CD14-positive monocyte (primary cell): Measurements from ENCODE around the gene SLC4A5. TPM values are rescaled to one million over a fixed set of nuclear protein-coding genes. Genes with fewer than 3 reads are reported as not detected.

ENCODE experiments used
- DNase-seq, 3 donors: peaks; one replicate each; pipeline ENCODE4 v3.0.0-alpha.2; 2011 to 2022
- H2AFZ ChIP-seq: 2 replicates; pipeline ENCODE4 v1.6.0; 2012; ENCODE audit warnings: mild to moderate bottlenecking, low read depth, low read length, inconsistent platforms; ENCODE audit not compliant: insufficient read depth, poor library complexity, severe bottlenecking
- H3K27ac ChIP-seq, 2 donors: 1 replicate in 1 of 2; 2 replicates in 1 of 2; pipeline ENCODE4 v1.5.1; 2012 to 2013; ENCODE audit warnings: low read length in 2 of 2, control low read depth in 1 of 2, inconsistent platforms in 1 of 2, low read depth in 1 of 2, mild to moderate bottlenecking in 1 of 2
- H3K27me3 ChIP-seq, 2 donors: one replicate each; pipeline versions ENCODE4 v1.6.0 to v1.6.1; 2011 to 2013; ENCODE audit warnings: low read length in 2 of 2; ENCODE audit not compliant: control insufficient read depth in 2 of 2, insufficient read depth in 2 of 2
- H3K36me3 ChIP-seq, 2 donors: replicated peaks in 1 of 2; 1 replicate in 1 of 2; 2 replicates in 1 of 2; pipeline versions ENCODE4 v1.5.1 to v1.6.1; 2012 to 2013; ENCODE audit warnings: low read length in 2 of 2, control low read depth in 1 of 2, inconsistent platforms in 1 of 2, mild to moderate bottlenecking in 1 of 2; ENCODE audit not compliant: insufficient read depth in 2 of 2, control insufficient read depth in 1 of 2
- H3K4me1 ChIP-seq, 2 donors: 1 replicate in 1 of 2; 2 replicates in 1 of 2; pipeline versions ENCODE4 v1.5.1 to v1.6.1; 2012 to 2013; ENCODE audit warnings: low read length in 2 of 2, control low read depth in 1 of 2, inconsistent platforms in 1 of 2, mild to moderate bottlenecking in 1 of 2, moderate library complexity in 1 of 2; ENCODE audit not compliant: insufficient read depth in 2 of 2, control insufficient read depth in 1 of 2
- H3K4me2 ChIP-seq: replicated peaks from 2 replicates; pipeline ENCODE3; 2012; ENCODE audit warnings: low read length, moderate library complexity, mild to moderate bottlenecking; ENCODE audit not compliant: poor library complexity, severe bottlenecking; ENCODE audit errors: extremely low read depth
- H3K4me3 ChIP-seq, 3 experiments: fragments of 200-600 bp in 1 of 3; sonication (generic) in 1 of 3; replicated peaks in 1 of 3; 1 replicate in 2 of 3; 2 replicates in 1 of 3; pipeline ENCODE4 v1.5.1; 2011 to 2013; ENCODE audit warnings: low read length in 3 of 3, mild to moderate bottlenecking in 3 of 3, control low read depth in 2 of 3, low read depth in 2 of 3, inconsistent platforms in 1 of 3, moderate library complexity in 1 of 3
- H3K79me2 ChIP-seq: 2 replicates; pipeline ENCODE4 v1.6.0; 2012; ENCODE audit warnings: mild to moderate bottlenecking, control low read depth, inconsistent platforms, low read length, moderate library complexity; ENCODE audit not compliant: insufficient read depth
- H3K9ac ChIP-seq: 2 replicates; pipeline ENCODE4 v1.6.0; 2017; ENCODE audit warnings: low read length, mild to moderate bottlenecking; ENCODE audit not compliant: insufficient read depth, poor library complexity, severe bottlenecking
- H3K9me3 ChIP-seq, 2 donors: replicated peaks in 1 of 2; 1 replicate in 1 of 2; 2 replicates in 1 of 2; pipeline versions ENCODE4 v1.5.1 to v1.6.1; 2012 to 2013; ENCODE audit warnings: low read length in 2 of 2, control low read depth in 1 of 2; ENCODE audit not compliant: control insufficient read depth in 1 of 2, insufficient read depth in 1 of 2
- H4K20me1 ChIP-seq: 2 replicates; pipeline ENCODE4 v1.6.0; 2012; ENCODE audit warnings: mild to moderate bottlenecking, low read length, control low read depth, moderate library complexity; ENCODE audit not compliant: insufficient read depth
- H3K27ac Mint-ChIP-seq, 7 donors: one replicate each; pipeline ENCODE4 v1.8.0; 2020; ENCODE audit warnings: mild to moderate bottlenecking in 7 of 7, mixed read lengths in 7 of 7, moderate library complexity in 6 of 7, inconsistent platforms in 2 of 7
- H3K27me3 Mint-ChIP-seq, 3 donors: one replicate each; pipeline ENCODE4 v1.8.0; 2021 to 2022; ENCODE audit warnings: low read depth in 3 of 3, mild to moderate bottlenecking in 3 of 3, mixed read lengths in 3 of 3, moderate library complexity in 3 of 3, inconsistent platforms in 1 of 3
- H3K36me3 Mint-ChIP-seq, 2 donors: one replicate each; pipeline ENCODE4 v1.8.0; 2020; ENCODE audit warnings: mixed read lengths in 2 of 2, inconsistent platforms in 1 of 2, mild to moderate bottlenecking in 1 of 2
- H3K4me1 Mint-ChIP-seq: one replicate; pipeline ENCODE4 v1.8.0; 2020; ENCODE audit warnings: mild to moderate bottlenecking, mixed read lengths
- H3K4me3 Mint-ChIP-seq, 2 donors: one replicate each; pipeline ENCODE4 v1.8.0; 2020; ENCODE audit warnings: mild to moderate bottlenecking in 2 of 2, mixed read lengths in 2 of 2, moderate library complexity in 1 of 2
- H3K9me3 Mint-ChIP-seq, 7 donors: one replicate each; pipeline ENCODE4 v1.8.0; 2020 to 2022; ENCODE audit warnings: mixed read lengths in 7 of 7, mild to moderate bottlenecking in 6 of 7, moderate library complexity in 6 of 7, inconsistent platforms in 2 of 7
- CTCF ChIP-seq: fragments of 200-600 bp; IDR thresholded peaks from one replicate; pipeline ENCODE4 v1.8.0; 2022; ENCODE audit warnings: antibody characterized with exemption, mild to moderate bottlenecking
- WGBS: methylation state at CpG from one replicate; pipeline ENCODE4 v1.1.5; 2013; ENCODE audit warnings: missing lambda C conversion rate; ENCODE audit not compliant: insufficient coverage; 5-methylcytosine and 5-hydroxymethylcytosine counted together
- intact Hi-C, 2 donors: fragments of 100-400 bp; cut with micrococcal nuclease; formaldehyde crosslinking; loops; one replicate each; pipeline versions ENCODE4 v1.15.0 to v1.15.1; 2023
- polyA plus RNA-seq, 3 donors: library from polyadenylated mRNA; depleted of rRNA in 1 of 3; unstranded in 2 of 3; stranded (reverse) in 1 of 3; fragments of 300-500 nt in 2 of 3; fragments of >200 nt in 1 of 3; fragmentation: Illumina TruSeq in 2 of 3; gene quantifications; 1 replicate in 2 of 3; 2 replicates in 1 of 3; pipeline ENCODE4 v1.2.3, GENCODE V29; 2012 to 2021

The SLC4A5 gene
- polyA plus RNA-seq, 3 donors: 0.10 to 1.1 TPM; not detected in 1

GRCh38 chr2:74328573-74328972, 14.6 kb downstream of the SLC4A5 start:
- Histone ChIP-seq H3K4me1 (no peaks in the 10 kb centered on the region), H3K79me2 (no peaks in the 10 kb centered on the region), H3K9ac (no peak overlapping the region), H3K36me3 (no peaks in the 10 kb centered on the region), H3K27me3 (no peaks in the 10 kb centered on the region), H3K27ac (no peak overlapping the region), H2AFZ (no peak overlapping the region), H3K4me3 (no peak overlapping the region), H3K9me3 (no peaks in the 10 kb centered on the region), H4K20me1 (no peaks in the 10 kb centered on the region), H3K4me2 (no peak overlapping the region)
- DNase-seq: no peak
- Mint-ChIP-seq H3K9me3 (no peaks in the 10 kb centered on the region), H3K4me1 (no peaks in the 10 kb centered on the region), H3K27me3 (no peaks in the 10 kb centered on the region), H3K4me3 (no peak overlapping the region), H3K27ac (no peak overlapping the region), H3K36me3 (no peaks in the 10 kb centered on the region)
- TF ChIP-seq CTCF: no peak
- WGBS: no CpG with 5 or more reads among the region's 2 CpGs
- intact Hi-C loops: no loop called here

GRCh38 chr2:74328074-74328473, 15.1 kb downstream of the SLC4A5 start:
- H3K36me3 ChIP-seq: no peaks in the 10 kb centered on the region
- no peak overlapping the region for H2AFZ ChIP-seq
- no peak overlapping the region for H3K4me2 ChIP-seq
- H3K4me1 ChIP-seq: no peaks in the 10 kb centered on the region
- WGBS: 95% methylated on average over 2 of the region's 2 CpGs
- H3K4me3 ChIP-seq: no peak overlapping the region
- Mint-ChIP-seq H3K4me1 (no peaks in the 10 kb centered on the region), H3K36me3 (no peaks in the 10 kb centered on the region), H3K27me3 (no peaks in the 10 kb centered on the region), H3K4me3 (no peak overlapping the region), H3K9me3 (no peaks in the 10 kb centered on the region), H3K27ac (peak overlapping the region in 1 of 7 donors; percentile 51)
- no peak overlapping the region for H3K27ac ChIP-seq
- no peak for TF ChIP-seq CTCF
- H4K20me1 ChIP-seq: no peaks in the 10 kb centered on the region
- DNase-seq: no peak
- H3K9ac ChIP-seq: no peak overlapping the region
- no peaks in the 10 kb centered on the region for H3K79me2 ChIP-seq
- no peaks in the 10 kb centered on the region for H3K9me3 ChIP-seq
- intact Hi-C loops: no loop called here
- no peaks in the 10 kb centered on the region for H3K27me3 ChIP-seq
